ENCODE measurements around the gene TIGAR.

TIGAR gene

DNA sequence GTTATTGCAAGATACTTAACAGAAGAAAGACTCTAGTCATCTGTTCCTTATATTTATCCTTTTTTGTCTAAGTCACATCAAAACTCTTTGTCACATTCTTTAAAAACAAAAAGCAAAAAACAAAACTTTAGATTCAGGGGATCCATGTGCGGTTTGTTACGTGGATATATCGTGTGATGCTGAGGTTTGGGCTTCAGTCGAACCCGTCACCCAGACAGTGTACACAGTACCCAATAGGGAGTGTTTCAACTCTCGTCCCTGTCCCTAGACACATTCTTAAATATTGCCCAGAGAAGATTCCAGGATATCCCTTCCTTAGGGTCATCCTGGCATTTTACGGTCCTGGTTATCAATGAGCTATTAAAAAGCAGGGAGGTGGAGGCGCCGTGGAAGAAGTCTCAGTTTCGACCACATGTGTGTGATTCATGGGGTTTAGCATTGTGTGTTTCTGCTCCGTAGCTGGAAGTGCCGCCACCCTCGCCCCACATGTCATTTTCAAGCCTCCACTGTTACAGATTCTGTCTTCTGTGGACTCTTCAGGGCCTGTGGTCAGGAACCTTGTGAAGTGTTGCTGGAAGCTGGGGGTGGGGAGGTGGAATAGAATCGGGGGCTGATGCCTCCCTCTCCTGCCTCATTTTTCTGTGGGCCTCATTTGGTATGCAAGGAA is 27.6 kb upstream of the TIGAR start:
- Histone ChIP-seq H3K4me2 (ENCODE audit: insufficient read depth, low read length) (no peak overlapping the region), H3K27ac (ENCODE audit: low read length) (no peak overlapping the region), H3K9ac (ENCODE audit: low read depth, low read length) (no peak overlapping the region), H4K20me1 (ENCODE audit: insufficient read depth, low read length) (no peaks in the 10 kb centered on the region), H3K79me2 (ENCODE audit: insufficient read depth, low read length) (no peaks in the 10 kb centered on the region), H3K27me3 (ENCODE audit: insufficient read depth, low read length, poor library complexity) (no peaks in the 10 kb centered on the region), H3K36me3 (ENCODE audit: insufficient read depth, low read length) (no peaks in the 10 kb centered on the region), H2AFZ (ENCODE audit: low read depth, low read length) (no peak overlapping the region), H3K9me3 (ENCODE audit: insufficient read depth, low read length, severe bottlenecking) (no peaks in the 10 kb centered on the region), H3K4me1 (ENCODE audit: insufficient read depth, low read length) (no peaks in the 10 kb centered on the region), H3K4me3 (ENCODE audit: low read depth in 1 of 2, low read length in 2 of 2) (no peak overlapping the region)
- DNase-seq, result no peak
- no peak for TF ChIP-seq EZH2 (IDR thresholded peaks at IDR 0.05; ENCODE audit: borderline replicate concordance, low read depth, low read length, severe bottlenecking)
- TF ChIP-seq CTCF (IDR thresholded peaks at IDR 0.05; ENCODE audit: borderline replicate concordance, extremely low read depth, low read length, poor library complexity, severe bottlenecking), result no peak
- ATAC-seq (ENCODE audit: insufficient read depth, low read depth), result no peak

DNA sequence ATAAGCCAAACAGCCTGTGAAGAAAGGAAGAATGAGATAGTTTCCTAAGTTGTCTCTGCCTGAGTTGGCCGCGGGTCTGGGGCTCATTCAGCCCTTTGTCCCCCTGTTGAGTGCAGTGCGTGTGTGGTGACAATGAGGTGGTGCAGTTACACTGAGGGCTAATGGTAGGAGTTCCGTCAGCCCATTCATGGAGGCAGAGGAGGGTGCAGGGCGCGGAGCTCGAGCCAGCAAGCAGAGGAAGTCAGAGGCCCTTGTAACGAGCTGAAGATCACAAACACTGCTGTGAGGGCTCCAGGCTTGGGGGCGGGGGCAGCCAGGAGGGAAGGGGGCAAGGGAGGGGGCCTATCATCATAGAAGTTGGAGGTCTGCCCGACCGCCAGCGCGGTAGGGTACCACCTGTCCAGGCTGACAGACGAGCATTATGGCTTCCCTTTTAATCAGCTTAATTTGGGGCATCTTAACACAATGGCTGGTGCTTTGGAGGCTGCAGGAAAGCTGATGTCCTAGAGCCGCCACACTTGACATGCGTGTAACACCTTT is 27.0 kb upstream of the TIGAR start:
- Histone ChIP-seq H3K27me3 (ENCODE audit: insufficient read depth, low read length, poor library complexity) (no peaks in the 10 kb centered on the region), H4K20me1 (ENCODE audit: insufficient read depth, low read length) (no peaks in the 10 kb centered on the region), H3K4me1 (ENCODE audit: insufficient read depth, low read length) (no peaks in the 10 kb centered on the region), H3K4me2 (ENCODE audit: insufficient read depth, low read length) (no peak overlapping the region), H3K27ac (ENCODE audit: low read length) (no peak overlapping the region), H3K79me2 (ENCODE audit: insufficient read depth, low read length) (no peaks in the 10 kb centered on the region), H3K9me3 (ENCODE audit: insufficient read depth, low read length, severe bottlenecking) (no peaks in the 10 kb centered on the region), H3K9ac (ENCODE audit: low read depth, low read length) (no peak overlapping the region), H2AFZ (ENCODE audit: low read depth, low read length) (no peak overlapping the region), H3K4me3 (ENCODE audit: low read depth in 1 of 2, low read length in 2 of 2) (no peak overlapping the region), H3K36me3 (ENCODE audit: insufficient read depth, low read length) (no peaks in the 10 kb centered on the region)
- TF ChIP-seq CTCF (IDR thresholded peaks at IDR 0.05; ENCODE audit: borderline replicate concordance, extremely low read depth, low read length, poor library complexity, severe bottlenecking), result no peak
- DNase-seq (no peak), ATAC-seq (ENCODE audit: insufficient read depth, low read depth) (no peak)

GRCh38 chr12:4296751-4297150 is 24.3 kb upstream of the TIGAR start:
- H3K9ac ChIP-seq (ENCODE audit: low read depth, low read length), result no peak overlapping the region
- ATAC-seq (ENCODE audit: insufficient read depth, low read depth) (no peak), DNase-seq (no peak)
- no peak overlapping the region for H3K4me3 ChIP-seq (ENCODE audit: low read depth in 1 of 2, low read length in 2 of 2)
- no peak overlapping the region for H2AFZ ChIP-seq (ENCODE audit: low read depth, low read length)
- H3K36me3 ChIP-seq (ENCODE audit: insufficient read depth, low read length), result no peaks in the 10 kb centered on the region
- H3K27ac ChIP-seq (ENCODE audit: low read length), result no peak overlapping the region
- TF ChIP-seq EZH2 (IDR thresholded peaks at IDR 0.05; ENCODE audit: borderline replicate concordance, low read depth, low read length, severe bottlenecking), result no peak
- no peak for TF ChIP-seq CTCF (IDR thresholded peaks at IDR 0.05; ENCODE audit: borderline replicate concordance, extremely low read depth, low read length, poor library complexity, severe bottlenecking)
- H3K9me3 ChIP-seq (ENCODE audit: insufficient read depth, low read length, severe bottlenecking), result no peaks in the 10 kb centered on the region
- H3K4me1 ChIP-seq (ENCODE audit: insufficient read depth, low read length), result no peaks in the 10 kb centered on the region
- no peaks in the 10 kb centered on the region for H3K27me3 ChIP-seq (ENCODE audit: insufficient read depth, low read length, poor library complexity)
- no peaks in the 10 kb centered on the region for H3K79me2 ChIP-seq (ENCODE audit: insufficient read depth, low read length)
- H3K4me2 ChIP-seq (ENCODE audit: insufficient read depth, low read length), result no peak overlapping the region
- H4K20me1 ChIP-seq (ENCODE audit: insufficient read depth, low read length), result no peaks in the 10 kb centered on the region
